ENCODE measurements around the gene BMP2.
A peak's percentile ranks its signal among the peaks of the same experiment; 100 is the strongest.

Gene BMP2

DNA sequence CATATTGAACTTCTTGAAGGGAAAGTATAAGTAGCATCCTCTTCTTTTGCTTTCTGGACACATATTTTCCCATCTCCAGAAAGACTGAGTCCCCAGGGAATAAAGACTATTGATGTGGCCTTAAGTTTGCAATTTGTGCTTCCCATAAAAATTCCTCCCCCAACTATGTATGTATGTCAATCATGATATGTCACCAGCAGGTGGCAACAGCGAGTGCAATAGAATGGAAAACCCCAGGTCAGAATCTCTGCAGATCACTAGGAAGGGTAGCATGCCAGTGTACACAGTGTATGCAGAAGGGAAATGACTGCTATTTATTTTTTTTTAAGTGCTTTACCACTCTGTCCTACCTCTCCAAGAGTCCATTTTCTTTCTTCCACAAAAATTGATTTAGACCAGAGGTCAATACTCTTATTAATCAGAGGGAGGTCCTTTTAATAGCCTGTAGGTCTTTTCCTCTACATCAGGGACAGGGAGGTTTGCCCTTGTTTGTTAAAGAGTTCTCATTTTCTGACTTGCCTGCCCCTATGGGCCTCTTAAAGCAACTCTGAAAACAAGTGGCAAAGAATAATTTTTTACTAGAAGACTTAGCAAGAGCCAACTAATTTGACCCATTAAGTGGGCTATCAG, 61.4 kb downstream of the BMP2 start:
- DNase-seq (ENCODE audit: insufficient read length, low spot score), result peak; percentile 5
- FAIRE-seq, result no peak

DNA sequence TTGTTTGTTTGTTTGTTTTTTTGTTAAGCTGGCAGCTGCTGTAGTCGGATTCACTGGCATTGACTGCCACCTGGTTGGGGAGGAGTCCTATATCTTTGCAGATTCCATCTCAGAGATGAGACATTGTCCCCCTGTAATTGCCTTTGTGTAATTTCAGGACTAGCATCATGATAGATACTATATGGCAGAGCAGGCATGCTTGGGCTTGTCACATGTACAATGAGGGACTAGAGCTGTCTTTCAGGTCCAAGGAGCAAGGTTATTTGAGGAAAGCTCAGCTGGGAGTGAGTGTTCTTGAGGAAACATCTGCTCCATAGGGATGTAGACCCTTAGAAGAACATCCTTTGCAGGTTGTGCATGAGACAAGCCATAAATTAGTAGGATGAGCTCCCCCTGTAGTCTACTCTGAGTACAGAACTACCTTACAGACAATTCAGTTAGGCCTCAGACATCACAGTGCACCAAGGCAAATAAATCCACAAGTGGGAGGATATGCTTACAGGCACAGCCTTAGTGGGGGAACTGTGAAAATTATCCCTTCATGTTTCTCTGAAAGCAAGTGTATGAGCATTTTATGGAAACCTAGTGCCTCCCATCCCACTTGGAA, 62.1 kb downstream of the BMP2 start:
- FAIRE-seq, result no peak
- DNase-seq (ENCODE audit: insufficient read length, low spot score), result no peak

Data from HTR-8/SVneo (cell line).